Right renal cortex interstitium (tissue), 3 donors: ENCODE measurements around the gene RFX2. TPM values are rescaled to one million over a fixed set of nuclear protein-coding genes. Genes with fewer than 3 reads are reported as not detected.

Source experiments
- DNase-seq, 3 donors: peaks; one replicate each; pipeline ENCODE4 v3.0.0-alpha.2; 2013; ENCODE audit warnings: low read depth in 3 of 3, low spot score in 2 of 3
- polyA plus RNA-seq, 3 donors: library from polyadenylated mRNA; unstranded; fragments of 120-200 nt; gene quantifications; one replicate each; pipeline ENCODE4 v1.2.1, GENCODE V29; 2013; ENCODE audit not compliant: insufficient read length in 3 of 3

RFX2 gene
- polyA plus RNA-seq, 3 donors = 5.8 to 7.8 (median 7.1) TPM

DNA sequence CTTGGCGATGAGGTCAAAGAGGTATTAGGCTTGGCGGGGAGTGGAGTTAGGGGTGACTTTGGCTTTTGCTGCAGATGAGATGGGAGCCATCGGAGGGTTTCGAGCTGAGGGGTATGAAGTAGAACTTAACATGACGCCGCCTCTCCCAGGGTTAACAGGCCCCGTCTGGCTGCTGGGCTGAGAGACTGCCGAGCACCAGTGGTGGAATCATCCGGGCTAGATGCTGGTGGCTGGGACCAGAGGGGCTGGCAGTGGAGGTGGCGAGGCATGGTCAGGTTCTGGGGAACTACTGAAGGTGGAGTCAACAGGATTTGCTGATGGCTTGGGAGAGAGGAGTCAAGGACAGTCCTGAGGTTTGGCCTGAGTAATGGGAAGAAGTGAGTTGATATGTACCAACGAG lies 4.9 kb downstream of the RFX2 start:
- DNase-seq = no peak

DNA sequence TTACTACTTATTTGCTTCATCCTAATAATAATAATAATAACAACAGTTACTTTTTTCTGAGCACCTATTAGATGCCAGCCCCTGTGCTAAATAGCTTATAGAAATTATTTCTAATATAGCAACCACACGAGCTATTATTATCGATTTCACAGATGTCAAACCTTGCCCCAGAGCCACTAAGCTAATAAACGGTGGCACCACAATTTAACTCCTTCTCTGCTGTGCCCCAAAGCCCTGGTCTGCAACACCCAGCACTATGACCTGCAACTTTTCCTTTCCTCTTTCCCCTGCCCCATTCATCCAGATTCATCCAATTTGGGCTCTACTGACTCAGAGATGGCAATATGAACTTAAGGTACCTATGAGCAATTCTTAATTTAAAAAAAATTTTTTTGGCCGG lies 6.4 kb downstream of the RFX2 start:
- DNase-seq = no peak

DNA sequence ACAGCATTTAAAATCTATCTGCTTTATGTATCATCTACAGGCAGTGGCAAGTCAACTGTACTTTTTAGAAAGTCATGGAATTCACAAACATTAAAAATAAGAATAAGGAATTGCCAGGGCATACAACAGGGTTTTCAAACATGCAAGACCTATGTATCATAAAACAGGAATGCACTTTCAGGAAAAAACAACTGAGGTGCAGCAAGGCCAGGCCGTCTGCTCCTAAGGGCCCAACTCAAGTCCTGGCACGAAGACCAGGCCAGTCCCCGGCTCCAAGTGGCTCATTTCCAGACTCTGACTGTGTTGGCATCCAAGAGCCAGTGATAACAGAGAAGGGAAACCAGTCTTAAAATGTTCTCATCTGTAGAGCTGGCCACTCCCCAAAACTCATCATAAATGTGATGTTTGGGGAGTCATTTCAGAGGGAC lies 7.1 kb downstream of the RFX2 start:
- DNase-seq = no peak

DNA sequence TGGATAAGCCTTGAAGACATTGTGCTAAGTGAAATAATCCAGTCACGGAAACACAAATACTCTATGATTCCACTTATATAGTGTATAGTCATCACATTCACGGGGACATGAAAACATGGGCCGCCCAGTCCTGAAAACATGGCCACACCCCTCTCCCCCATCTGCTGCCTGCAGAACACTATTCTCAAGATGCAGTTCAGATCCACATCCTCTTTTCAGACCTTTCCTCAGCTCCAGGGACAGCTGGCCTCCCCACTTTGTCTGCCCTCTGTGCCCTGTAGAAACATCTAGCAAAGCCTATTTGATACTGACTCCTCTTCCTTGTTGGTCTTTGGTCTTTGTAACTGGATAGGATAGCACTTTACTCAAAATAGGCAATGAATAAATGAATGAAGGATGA lies 8.3 kb downstream of the RFX2 start:
- no peak for DNase-seq

DNA sequence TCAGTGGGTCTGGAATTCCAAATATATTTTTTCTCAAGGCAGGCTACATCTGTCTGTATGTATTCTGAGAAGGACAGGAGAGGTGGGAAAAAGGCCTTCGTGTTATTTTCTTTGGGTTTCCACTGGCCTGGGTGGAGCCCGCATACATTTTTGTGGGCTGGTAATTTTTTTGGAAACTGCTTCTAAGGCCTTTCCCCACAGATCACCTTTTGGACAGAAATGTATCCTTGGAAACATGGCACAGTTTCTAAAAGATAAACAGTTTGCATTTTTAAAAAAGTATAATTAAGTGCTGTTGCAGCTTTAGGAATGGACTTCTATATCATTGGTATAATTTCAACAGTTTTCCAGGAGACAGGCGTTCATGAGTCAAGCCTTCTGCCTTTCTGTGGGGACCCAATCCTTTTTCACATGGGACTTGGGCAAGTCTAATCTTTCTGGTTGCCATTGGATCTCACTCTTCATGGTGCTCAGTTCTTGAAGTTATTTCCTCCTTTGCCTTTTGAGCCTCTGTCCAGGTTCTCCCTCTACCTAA lies 8.9 kb downstream of the RFX2 start:
- DNase-seq = no peak

DNA sequence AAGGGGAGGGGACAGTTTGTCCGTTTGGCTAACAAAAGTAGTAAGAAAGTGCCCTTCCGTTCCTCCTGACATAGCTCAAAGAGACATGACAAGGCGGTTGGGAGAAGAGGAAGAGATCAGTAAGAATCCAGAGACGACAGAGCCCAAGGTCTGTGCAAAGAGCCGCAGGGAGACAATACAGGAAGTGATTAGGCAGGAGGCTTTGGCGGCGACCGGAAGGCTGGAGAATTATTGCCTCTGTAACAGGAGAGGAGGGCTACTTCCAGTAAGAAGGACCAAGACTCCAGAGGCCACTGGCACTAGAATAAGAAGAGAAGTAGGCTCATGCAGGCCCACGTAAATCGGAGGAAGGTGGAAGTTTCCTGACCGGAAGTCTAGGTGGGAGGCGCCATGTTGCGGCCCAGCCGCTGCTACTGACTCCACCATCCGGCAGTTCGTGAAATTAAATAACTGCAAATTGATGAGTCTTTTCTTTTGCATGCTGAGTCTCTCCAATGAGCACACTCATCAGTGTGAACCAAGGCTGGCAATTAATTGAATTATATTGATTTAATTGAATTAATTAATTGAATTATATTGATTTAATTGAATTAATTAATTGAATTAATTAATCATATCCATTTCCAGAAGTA lies 9.9 kb downstream of the RFX2 start:
- no peak for DNase-seq

DNA sequence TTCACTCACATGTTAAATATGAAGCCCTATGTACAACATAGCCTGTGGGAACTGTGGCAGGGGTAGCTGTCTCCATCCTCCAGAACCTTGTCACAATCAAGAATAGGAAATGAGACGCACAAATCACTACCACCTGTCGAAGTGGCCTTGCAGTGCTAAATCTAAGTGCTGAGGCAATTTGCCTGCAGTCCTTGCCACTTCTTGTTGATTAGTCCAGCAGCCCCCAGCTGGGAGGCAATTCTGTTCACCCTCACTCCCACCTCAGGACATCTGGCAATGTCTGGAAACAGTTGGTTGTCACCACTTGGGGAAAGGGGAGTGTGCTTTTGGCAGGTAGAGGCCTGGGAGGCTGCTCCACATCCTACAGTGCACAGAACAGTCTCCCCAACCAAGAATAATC lies 10.7 kb downstream of the RFX2 start:
- DNase-seq = no peak

DNA sequence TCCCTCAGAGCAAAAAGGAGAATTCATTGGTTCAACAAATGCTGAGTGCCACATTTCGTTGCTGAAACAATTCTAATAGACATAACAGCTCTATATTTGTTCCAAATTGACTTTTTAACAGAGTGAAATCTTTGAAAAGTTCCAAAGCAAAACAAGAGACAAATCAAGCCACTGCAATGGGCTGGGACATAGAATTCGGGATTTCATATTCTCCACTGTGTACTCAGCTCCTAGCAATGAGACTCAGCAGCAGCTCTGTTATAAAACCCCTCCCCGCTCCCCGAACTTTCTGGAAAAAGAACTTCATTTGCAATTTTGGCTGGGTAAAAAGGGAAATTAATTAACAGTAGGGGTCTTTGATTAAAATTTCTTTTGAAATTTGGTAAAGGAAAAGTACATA lies 11.3 kb downstream of the RFX2 start:
- no peak for DNase-seq

DNA sequence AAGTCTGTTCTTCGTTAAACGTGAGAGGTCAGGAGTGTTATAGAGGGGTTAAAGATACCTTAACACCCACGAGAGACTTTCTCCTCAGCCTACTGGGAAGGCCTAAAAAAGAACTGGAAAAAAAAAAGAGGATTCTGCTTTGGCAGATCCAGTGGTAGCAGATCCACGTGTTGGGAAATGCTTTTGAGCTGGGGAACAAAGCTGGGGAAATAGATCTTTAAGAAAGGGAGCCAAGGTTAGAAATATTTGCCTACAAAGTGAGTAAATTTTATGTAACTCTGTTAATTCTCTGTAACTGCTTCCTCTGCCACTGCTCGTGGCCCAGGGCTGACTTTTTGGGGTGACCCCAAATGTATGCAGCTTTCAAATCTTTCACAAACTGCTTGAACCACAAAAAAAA lies 11.7 kb downstream of the RFX2 start:
- no peak for DNase-seq

DNA sequence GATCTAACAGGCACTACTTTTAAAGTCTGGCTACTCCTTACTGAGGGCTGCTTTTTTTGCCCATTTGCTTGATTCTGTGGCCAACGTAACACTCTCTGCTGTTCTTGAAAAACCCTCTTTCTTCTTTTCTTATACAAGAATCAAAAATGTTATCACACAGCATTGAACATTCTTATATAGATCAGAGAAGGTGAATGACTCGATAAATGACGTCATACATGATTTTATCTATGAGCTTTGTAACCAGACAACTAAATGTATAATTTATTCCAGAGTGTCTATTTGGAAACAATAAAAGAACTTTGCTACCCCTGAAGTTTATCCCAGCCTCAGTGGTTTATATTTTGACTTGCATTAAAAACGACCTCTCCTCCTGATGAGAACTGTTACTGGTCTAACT lies 12.4 kb downstream of the RFX2 start:
- DNase-seq = no peak

DNA sequence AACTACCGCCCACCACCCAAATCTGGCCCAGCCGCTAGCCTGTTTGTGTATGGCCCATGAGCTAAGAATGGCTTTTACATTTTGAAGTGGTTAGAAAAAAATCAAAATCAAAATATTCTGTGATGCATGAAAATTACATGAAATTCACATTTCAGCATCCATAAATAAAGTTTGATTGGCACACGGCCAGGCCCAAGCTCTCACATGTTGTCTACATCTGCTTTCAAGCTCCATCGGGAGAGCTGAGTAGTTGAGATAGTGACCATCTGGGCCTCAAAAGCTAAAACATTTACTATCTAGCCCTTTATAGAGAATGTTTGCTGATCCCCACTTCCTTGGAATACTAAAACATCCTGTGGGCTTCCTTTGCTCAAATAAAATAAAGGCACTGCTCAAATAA lies 14.5 kb downstream of the RFX2 start:
- no peak for DNase-seq

DNA sequence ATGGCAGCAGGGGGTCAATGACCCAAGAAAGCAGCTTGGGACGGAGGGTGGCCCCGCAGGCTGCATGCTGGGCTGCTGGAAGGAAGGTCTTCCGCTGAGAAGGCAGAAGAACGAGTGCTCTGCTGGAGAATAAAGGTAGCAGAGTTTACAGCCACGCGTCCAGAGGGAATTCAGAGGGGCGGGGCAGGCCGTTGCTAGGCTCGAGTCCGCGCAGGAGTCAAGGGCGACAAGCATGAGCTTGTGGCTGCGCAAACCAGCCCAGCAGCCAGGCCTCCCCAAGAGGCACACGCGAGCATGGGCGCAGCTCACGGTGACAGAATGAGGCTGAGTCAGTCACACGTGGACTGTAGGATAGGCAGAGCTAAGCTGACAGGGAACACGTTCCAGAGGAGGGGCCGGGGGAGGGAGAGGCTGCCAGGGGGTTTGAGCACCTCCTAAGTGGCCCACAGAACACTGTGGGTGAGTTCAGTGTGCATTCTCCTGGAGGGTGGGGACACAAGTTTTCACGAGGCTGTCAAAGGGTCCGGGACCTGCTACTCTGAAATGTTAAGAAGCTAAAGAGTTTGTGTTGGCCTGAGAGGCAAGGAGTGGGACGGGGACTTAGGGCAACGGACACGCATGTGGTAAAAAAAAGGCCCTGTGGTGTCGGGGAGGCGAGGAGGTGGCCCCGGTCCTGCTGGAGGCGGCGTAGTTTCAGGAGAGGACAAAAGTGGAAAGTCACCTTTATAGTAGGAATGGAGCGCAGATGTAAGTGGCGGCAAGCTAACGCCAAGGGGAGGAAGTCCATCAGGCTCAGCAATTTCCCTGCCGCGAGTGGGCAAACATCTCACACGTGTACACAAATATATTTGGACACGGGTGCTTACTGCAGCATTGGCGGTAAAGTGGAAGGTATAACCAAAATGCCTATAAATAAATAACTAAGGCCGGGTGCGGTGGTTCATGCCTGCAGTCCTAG lies 17.7 kb downstream of the RFX2 start:
- no peak for DNase-seq

DNA sequence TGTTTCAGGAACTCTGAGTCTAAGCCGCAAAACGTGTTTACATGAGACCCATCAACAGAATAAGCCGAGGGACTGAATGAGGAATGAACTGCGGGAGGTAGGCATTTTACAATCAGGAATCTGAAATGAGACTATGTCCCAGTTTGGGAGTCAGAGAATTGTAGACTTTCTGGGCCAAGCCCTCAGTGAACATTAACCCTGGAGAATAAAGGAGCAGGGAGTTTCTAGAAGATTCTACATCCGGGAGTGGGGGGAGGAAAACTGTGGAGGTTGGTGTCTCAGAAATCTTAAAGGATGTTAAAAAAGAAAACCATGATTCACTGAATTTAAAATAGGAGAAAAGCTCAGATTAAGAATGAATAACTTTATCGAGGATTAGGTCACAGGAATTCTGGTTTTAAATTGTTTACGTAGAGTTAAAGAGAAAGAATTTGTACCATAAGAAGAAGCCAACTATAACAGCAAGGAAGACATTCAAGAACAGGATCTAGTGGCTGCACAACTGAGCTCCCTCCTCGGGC lies 18.5 kb downstream of the RFX2 start:
- DNase-seq = no peak

DNA sequence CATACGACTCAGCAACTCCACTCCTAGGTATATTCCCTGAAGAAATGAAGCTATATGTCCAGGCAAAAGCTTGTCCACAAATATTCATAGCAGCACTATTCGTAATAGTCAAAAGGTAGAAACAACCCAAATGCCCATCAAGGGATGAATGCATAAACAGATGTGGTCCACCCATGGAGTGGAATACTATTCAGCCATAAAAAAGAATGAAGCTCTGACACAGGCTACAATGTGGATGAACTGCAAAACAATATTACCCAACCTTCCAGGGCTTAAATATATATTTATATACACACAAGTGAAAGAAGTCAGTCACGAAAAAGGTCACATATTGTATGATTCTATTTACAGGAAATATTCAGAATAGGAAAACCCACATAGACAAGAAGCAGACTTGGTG lies 19.7 kb downstream of the RFX2 start:
- no peak for DNase-seq

DNA sequence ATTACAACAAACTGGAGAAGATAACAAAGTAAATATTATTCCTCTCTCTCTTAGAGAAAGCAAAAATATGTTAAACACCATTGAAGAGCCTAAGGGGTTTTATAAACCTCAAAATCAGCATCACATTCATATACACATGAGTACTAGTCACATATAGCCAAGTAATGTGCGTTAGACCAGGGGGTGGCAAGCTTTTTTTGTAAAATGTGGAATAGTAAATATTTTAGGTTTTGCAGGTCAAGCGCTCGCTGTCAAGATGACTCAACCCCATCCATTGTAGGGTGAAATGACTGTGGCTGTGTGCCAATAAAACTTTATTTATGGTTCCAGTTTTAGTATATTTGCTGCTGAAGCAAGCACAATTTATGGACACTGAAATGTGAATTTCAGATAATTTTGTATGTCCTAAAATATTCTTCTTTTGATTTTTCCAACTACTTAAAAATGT lies 21.7 kb downstream of the RFX2 start:
- no peak for DNase-seq

DNA sequence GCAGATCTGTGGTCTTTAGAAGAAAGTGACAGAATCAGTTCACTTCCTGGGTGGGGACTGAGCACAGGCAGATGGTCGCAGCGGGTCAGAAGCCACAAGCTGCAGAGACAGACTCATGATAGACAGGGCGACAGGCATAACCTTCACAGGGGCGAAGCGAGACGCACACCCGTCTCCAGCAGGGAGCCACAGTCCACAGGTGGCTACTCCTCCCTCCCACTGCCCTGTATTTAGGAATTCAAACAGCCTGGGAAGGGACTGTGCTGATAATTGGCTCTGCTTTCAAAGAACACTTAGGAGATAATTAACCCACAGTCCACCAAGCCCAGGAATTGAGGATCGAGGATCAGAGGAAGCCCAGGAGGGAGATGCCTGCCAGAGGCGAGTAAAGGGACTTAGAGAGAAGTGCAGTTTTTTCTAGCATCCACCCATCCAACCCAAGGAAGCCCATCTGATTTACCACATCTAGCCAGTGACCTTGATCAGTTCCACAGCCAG lies 23.2 kb downstream of the RFX2 start:
- DNase-seq = no peak

DNA sequence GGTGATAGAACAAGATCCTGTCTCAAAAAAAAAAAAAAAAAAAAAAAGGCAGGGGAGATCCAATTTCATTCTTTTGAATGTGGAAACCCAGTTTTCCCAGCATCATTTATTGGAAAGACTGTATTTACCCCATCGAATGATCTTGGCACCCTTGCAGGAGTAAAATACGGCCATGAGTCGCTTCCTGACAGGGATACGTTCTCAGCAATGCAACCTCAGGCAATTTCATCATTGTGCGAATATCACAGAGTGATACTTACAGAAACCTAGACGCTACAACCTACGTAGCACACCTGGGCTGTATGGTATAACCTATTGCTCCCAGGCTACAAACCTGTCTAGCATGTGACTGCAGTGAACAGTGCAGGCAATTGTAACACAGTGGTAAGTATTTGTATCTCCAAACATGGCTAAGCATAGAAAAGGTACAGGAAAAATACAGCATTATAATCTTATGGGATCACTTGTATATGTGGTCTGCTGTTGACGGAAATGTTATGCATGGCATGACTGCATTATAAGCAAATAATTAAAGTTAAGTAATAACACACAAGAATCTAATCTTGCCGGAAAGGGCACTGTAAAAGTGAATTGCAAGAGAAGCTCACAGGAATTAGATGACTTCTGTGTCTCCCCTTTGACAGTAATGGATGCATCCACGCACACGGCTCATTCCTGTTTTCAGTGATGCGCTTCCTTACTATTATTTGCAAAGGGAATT lies 24.1 kb downstream of the RFX2 start:
- DNase-seq = no peak

DNA sequence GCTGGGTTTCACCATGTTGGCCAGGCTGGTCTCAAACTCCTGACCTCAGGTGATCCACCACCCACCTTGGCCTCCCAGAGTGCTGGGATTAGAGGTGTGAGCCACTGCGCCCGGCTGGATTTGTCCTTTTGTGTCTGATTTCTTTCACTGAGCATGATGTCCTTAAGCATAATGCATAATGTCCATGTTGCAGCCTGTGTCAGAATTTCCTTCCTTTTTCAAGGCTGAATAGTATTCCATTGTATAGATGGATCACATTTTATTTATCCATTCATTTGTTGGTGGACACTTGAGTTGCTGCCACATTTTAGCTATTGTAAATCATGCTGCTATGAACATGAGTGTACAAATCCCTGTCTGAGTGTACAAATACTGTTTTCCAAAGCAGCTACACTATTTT lies 25.5 kb downstream of the RFX2 start:
- DNase-seq = no peak

DNA sequence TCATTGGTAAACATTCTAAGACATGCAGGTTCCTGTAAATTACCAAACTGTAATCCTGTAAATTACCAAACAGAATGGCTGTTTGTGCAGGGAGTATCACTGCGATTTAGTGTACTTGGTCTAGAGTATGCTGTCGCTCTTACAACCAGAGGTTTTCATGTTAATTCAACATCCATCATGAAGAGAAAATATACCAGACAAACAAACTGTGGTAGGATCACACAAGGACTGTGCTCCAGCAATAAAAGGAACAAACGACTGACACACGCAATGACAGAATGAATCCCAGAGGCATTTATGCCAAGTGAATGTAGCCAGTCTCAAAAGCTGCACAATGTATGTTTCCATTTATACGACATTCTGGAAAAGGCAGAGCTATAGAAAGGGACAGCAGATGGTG lies 31.2 kb downstream of the RFX2 start:
- no peak for DNase-seq

DNA sequence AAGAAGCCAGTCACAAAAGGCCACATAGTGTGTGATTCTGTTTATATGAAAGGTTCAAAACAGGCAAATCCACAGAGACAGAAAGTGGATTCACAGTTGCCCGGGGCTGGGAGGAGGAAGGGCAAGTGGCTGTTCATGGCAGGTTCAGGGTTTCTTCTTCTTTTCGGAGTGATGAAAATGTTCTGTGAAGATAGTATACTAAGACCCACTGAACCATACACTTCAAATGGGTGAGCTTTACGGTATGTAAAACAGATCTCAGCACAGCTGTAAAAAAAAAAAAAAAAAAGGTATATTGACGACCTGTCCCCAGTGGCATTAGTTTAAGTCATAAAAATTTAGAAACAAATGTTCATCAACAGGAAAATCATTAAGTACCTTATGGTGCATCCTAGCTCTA lies 32.2 kb downstream of the RFX2 start:
- no peak for DNase-seq
